WTC11 (cell line): ENCODE data around the gene ZSWIM3.

ENCODE experiments used
- ELF4 ChIP-seq: sonication (generic); formaldehyde crosslinking; IDR thresholded peaks from 2 replicates; pipeline ENCODE4 v1.8.1; 2022; ENCODE audit warnings: low read depth, mild to moderate bottlenecking, moderate library complexity, missing genetic modification reagents
- NR2C2 ChIP-seq: sonication (generic); formaldehyde crosslinking; IDR thresholded peaks from 2 replicates; pipeline ENCODE4 v1.8.0; 2022; ENCODE audit warnings: mild to moderate bottlenecking, missing genetic modification reagents
- RORB ChIP-seq: fragments of 250-450 bp; sonication (Bioruptor Pico); IDR thresholded peaks from 2 replicates; pipeline ENCODE4 v1.9.0; 2021; ENCODE audit warnings: mild to moderate bottlenecking
- TCF7 ChIP-seq: sonication (generic); formaldehyde crosslinking; IDR thresholded peaks from 2 replicates; pipeline ENCODE4 v1.8.0; 2022; ENCODE audit warnings: mild to moderate bottlenecking, low read depth, missing genetic modification reagents, moderate library complexity
- ZNF232 ChIP-seq: sonication (generic); formaldehyde crosslinking; IDR thresholded peaks from 2 replicates; pipeline ENCODE4 v1.8.0; 2022; ENCODE audit warnings: mild to moderate bottlenecking, missing genetic modification reagents
- TF ChIP-seq, protein P1 (sequence below): sonication (generic); formaldehyde crosslinking; IDR thresholded peaks from 2 replicates; pipeline ENCODE4 v1.8.0; 2022; ENCODE audit warnings: mild to moderate bottlenecking, missing genetic modification reagents
- TF ChIP-seq, protein P2 (sequence below): fragments of 200-600 bp; IDR thresholded peaks from 2 replicates; pipeline ENCODE4 v1.8.0; 2022; ENCODE audit warnings: antibody characterized with exemption

DNA sequence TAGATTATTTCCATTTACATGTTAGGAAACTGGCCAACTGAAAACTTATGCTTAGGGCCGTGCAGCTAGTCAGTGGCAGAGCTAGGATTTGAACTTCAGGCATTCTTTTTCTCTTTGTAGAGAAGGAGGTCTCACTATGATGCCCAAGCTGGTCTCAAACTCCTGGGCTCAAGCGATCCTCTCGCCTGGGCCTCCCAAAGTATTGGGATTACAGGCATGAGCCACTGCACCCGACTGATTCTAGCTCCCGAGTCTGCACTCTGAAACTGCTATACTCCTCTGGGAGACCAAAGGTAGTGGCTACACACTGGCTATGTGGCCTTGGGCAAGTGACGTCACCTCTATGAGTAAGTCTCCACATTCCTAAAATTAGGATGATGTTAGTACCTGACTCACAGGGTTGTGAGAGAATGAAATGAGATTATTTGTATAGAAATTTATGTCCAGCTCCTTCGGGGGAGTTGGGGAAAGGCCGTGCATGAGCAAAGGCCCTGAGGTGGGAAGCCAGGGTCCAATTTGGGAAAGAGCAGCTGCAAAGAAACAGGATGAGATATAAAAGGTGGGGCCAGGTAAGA is 48.2 kb downstream of the ZSWIM3 start:
- TF ChIP-seq NR2C2 (CRISPR knock-in tag) (no peak), RORB (no peak), ZNF232 (CRISPR knock-in tag) (no peak), ELF4 (CRISPR knock-in tag) (no peak), TCF7 (CRISPR knock-in tag) (no peak)
- TF ChIP-seq, protein P1, sequence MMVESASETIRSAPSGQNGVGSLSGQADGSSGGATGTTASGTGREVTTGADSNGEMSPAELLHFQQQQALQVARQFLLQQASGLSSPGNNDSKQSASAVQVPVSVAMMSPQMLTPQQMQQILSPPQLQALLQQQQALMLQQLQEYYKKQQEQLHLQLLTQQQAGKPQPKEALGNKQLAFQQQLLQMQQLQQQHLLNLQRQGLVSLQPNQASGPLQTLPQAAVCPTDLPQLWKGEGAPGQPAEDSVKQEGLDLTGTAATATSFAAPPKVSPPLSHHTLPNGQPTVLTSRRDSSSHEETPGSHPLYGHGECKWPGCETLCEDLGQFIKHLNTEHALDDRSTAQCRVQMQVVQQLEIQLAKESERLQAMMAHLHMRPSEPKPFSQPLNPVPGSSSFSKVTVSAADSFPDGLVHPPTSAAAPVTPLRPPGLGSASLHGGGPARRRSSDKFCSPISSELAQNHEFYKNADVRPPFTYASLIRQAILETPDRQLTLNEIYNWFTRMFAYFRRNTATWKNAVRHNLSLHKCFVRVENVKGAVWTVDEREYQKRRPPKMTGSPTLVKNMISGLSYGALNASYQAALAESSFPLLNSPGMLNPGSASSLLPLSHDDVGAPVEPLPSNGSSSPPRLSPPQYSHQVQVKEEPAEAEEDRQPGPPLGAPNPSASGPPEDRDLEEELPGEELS (CRISPR knock-in tag): no peak
- TF ChIP-seq, protein P2, sequence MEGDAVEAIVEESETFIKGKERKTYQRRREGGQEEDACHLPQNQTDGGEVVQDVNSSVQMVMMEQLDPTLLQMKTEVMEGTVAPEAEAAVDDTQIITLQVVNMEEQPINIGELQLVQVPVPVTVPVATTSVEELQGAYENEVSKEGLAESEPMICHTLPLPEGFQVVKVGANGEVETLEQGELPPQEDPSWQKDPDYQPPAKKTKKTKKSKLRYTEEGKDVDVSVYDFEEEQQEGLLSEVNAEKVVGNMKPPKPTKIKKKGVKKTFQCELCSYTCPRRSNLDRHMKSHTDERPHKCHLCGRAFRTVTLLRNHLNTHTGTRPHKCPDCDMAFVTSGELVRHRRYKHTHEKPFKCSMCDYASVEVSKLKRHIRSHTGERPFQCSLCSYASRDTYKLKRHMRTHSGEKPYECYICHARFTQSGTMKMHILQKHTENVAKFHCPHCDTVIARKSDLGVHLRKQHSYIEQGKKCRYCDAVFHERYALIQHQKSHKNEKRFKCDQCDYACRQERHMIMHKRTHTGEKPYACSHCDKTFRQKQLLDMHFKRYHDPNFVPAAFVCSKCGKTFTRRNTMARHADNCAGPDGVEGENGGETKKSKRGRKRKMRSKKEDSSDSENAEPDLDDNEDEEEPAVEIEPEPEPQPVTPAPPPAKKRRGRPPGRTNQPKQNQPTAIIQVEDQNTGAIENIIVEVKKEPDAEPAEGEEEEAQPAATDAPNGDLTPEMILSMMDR: no peak
